ENCODE results near the gene F2RL2.

F2RL2 gene

GRCh38 chr5:76622076-76622475, 1.1 kb downstream of the F2RL2 start (continued):
- no peak for TF ChIP-seq ZBTB49 (tag by site-specific recombination; IDR thresholded peaks at IDR 0.05; ENCODE audit: low read depth)
- TF ChIP-seq EGR2 (tag by site-specific recombination; IDR thresholded peaks at IDR 0.05; ENCODE audit: low read depth) = no peak
- no peak for TF ChIP-seq SALL2 (tag by site-specific recombination; IDR thresholded peaks at IDR 0.05; ENCODE audit: borderline replicate concordance)
- no peak for TF ChIP-seq HIC1 (tag by site-specific recombination; IDR thresholded peaks at IDR 0.05)
- no peak for TF ChIP-seq RBAK (tag by site-specific recombination; IDR thresholded peaks at IDR 0.05)
- TF ChIP-seq REST (tag by site-specific recombination; IDR thresholded peaks at IDR 0.05) = no peak
- no peak for TF ChIP-seq TCF7L2 (IDR thresholded peaks at IDR 0.05; ENCODE audit: borderline replicate concordance, low read depth, low read length)

GRCh38 chr5:76620166-76620565, 3.0 kb downstream of the F2RL2 start:
- POLR2A ChIA-PET = no interaction called here
- no peak for TF ChIP-seq ZNF140 (tag by site-specific recombination; IDR thresholded peaks at IDR 0.05)
- TF ChIP-seq ZNF555 (tag by site-specific recombination; conservative IDR thresholded peaks at IDR 0.05) = no peak
- TF ChIP-seq ZNF624 (tag by site-specific recombination; IDR thresholded peaks at IDR 0.05) = no peak
- no peak for TF ChIP-seq ZNF473 (tag by site-specific recombination; IDR thresholded peaks at IDR 0.05)
- TF ChIP-seq ZNF174 (tag by site-specific recombination; IDR thresholded peaks at IDR 0.05) = no peak
- TF ChIP-seq ZNF660 (tag by site-specific recombination; IDR thresholded peaks at IDR 0.05) = no peak
- TF ChIP-seq ZNF239 (tag by site-specific recombination; IDR thresholded peaks at IDR 0.05) = no peak
- TF ChIP-seq ZNF24 (tag by site-specific recombination; IDR thresholded peaks at IDR 0.05) = no peak
- TF ChIP-seq ZNF626 (tag by site-specific recombination; IDR thresholded peaks at IDR 0.05) = no peak
- no peak for TF ChIP-seq PRDM10 (tag by site-specific recombination; IDR thresholded peaks at IDR 0.05)
- TF ChIP-seq ZNF701 (tag by site-specific recombination; IDR thresholded peaks at IDR 0.05) = no peak
- TF ChIP-seq ZNF366 (tag by site-specific recombination; conservative IDR thresholded peaks at IDR 0.05) = no peak
- no peak for TF ChIP-seq ZBTB49 (tag by site-specific recombination; IDR thresholded peaks at IDR 0.05; ENCODE audit: low read depth)
- TF ChIP-seq ZSCAN16 (tag by site-specific recombination; IDR thresholded peaks at IDR 0.05) = no peak
- CTCF ChIA-PET = interaction anchor here (1.5 to 1.8 kb wide), 2 partner anchors 18 to 20 kb away, joined by 5 to 7 read pairs; no protein-coding TSS in a partner anchor
- no peaks in the 10 kb centered on the region for H3K36me3 ChIP-seq (ENCODE audit: control insufficient read depth in 2 of 2, insufficient read depth in 1 of 2, low read length in 2 of 2)
- no peak overlapping the region for H3K4me3 ChIP-seq (ENCODE audit: low read depth, low read length)
- no peak overlapping the region for H3K27ac ChIP-seq (ENCODE audit: extremely low read depth, low read depth, low read length)
- no peaks in the 10 kb centered on the region for H3K9me3 ChIP-seq (ENCODE audit: control insufficient read depth, insufficient read depth, low read depth, low read length)
- H3K4me1 ChIP-seq (ENCODE audit: control insufficient read depth, insufficient read depth, low read length) = 0 out of 2 replicates have a peak, but pooled peaks cover 3% of the 10 kb centered on the region
